PC-9 (cell line): ENCODE data around the gene PHC2.

Experiments used
- EZH2 ChIP-seq: fragments of 200-600 bp; sonication (generic); IDR thresholded peaks from 2 replicates; pipeline ENCODE4 v1.8.0; 2017; ENCODE audit warnings: antibody characterized with exemption, low read depth
- TF ChIP-seq, protein P1 (sequence below): fragments of 200-600 bp; sonication (generic); conservative IDR thresholded peaks from 2 replicates; pipeline ENCODE4 v1.6.1; 2017; ENCODE audit warnings: mixed run types, antibody characterized with exemption, mild to moderate bottlenecking, moderate library complexity

DNA sequence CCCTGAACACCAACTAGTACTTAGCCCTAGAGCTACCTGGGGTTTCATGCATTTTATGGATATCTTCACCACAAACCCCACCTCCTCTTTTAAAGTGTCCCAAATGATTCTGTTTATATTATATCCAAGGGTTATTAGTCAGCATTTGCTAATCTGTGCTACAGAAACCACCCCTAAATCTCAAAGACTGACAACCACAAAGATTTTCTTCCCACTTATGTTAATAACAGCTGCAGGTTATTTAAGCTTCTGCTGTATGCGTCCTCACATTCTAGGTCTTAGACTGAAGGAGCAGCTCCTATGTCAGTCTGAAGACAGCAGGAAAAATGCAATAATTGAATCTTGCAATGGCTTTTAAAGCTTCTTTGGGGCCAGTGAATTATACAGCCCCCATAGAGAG is 11.2 kb upstream of the PHC2 start:
- TF ChIP-seq, protein P1, sequence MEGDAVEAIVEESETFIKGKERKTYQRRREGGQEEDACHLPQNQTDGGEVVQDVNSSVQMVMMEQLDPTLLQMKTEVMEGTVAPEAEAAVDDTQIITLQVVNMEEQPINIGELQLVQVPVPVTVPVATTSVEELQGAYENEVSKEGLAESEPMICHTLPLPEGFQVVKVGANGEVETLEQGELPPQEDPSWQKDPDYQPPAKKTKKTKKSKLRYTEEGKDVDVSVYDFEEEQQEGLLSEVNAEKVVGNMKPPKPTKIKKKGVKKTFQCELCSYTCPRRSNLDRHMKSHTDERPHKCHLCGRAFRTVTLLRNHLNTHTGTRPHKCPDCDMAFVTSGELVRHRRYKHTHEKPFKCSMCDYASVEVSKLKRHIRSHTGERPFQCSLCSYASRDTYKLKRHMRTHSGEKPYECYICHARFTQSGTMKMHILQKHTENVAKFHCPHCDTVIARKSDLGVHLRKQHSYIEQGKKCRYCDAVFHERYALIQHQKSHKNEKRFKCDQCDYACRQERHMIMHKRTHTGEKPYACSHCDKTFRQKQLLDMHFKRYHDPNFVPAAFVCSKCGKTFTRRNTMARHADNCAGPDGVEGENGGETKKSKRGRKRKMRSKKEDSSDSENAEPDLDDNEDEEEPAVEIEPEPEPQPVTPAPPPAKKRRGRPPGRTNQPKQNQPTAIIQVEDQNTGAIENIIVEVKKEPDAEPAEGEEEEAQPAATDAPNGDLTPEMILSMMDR = no peak
- no peak for TF ChIP-seq EZH2
